Middle frontal gyrus (tissue), 1 donor: ENCODE results near the gene NLGN3.

ENCODE experiments used
- DNase-seq: peaks from one replicate; pipeline ENCODE4 v3.0.0-alpha.2; 2015; ENCODE audit warnings: low spot score; ENCODE audit errors: extremely low spot score

The NLGN3 gene

DNA sequence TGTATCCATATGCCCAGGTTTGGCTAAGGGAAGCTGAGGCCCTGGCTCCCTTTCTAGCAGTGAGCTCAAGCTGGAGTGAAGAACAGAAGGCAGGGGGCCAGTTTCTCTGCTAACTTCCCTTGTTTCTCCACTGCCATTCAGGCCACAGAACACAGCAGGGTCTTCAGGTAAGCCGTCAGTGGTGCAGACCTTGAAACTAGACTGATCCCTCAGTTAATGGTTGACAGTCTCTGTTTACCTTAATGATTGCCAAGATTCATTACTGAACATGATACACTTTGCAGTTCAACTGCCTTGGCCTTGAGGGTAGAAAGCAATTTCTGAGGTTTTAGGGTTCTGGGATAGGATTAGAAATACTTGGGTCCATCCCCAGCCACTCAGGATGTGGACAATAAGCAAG lies 69.5 kb downstream of the NLGN3 start:
- DNase-seq: no peak

DNA sequence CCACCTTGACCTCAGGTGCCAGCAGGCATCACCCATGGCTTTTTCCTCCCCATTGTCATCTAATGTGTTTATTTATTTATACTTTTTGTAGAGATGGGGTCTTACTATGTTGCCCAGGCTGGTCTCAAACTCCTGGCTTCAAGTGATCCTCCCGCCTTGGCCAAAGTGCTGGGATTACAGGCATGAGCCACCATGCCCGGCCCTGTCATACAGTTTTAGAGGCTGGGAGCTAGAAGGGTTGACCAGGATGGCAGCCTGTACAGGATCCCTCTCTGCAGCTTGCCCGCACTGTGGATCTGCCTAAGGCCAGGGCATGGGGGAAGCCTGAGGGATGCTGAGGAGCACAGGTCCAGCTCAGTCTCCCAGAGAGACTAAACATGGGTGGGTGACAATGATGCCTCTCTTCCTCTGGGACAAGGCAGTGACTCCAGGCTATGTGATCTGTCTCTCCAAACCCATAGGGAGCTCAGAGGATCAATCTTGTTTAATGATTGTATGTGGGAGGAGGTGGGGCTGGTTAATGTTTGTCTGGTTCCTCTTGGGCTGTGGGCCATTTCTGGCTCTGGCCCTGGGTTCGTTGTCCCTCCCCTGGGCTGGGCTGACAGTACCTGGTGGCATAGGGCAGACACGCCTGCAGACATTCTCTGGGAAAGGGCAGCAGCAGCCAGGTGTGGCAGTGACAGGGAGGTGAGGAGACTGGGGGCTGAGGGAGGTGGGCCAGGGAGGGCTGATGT lies 70.1 kb downstream of the NLGN3 start:
- DNase-seq: no peak

DNA sequence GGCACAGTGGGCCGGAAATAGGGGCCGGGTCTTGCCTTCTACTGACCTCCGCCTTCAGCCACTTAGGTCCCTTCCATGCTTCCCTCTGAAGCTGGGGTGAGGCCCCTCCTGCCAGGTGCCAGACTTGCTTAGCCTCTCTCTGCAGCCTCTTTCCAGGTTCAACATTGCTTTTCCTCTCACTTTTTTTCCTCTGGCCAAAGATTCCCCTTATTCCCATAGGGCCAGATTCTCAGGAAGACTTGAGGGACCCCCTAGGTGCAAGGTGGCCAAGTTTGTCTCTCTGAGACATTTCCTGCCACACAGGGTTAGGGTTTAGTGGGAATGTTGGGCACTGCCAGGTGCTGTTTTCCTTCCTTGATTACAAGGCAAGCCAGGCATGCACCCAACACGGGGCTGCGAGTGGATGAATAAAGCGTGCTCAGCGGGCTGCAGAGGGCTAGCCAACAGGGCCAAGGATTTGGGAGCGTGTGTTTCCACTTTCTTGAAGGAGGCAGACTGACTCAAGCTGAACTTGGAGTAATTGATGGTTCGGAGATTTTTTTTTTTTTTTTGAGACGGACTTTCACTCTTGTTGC lies 70.8 kb downstream of the NLGN3 start:
- no peak for DNase-seq

DNA sequence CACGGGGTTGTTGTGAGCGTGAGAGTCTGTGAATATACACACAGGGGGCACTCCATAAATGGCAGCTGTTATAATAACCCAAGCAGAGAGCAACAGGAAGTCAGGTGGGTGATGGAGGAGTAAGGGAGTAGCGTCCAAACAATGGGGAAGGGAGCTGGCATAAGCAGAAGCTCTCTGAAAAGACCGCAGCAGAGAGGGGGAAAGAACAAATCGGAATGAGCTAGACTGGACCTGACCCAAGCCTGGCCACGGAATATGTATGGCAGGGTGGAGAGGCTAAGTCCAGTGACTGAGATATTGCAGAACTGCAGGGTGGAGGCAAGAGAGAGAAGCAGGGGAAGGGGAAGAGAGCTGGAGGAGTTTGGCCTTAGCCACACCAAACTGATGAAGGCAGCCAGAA lies 71.8 kb downstream of the NLGN3 start:
- no peak for DNase-seq

DNA sequence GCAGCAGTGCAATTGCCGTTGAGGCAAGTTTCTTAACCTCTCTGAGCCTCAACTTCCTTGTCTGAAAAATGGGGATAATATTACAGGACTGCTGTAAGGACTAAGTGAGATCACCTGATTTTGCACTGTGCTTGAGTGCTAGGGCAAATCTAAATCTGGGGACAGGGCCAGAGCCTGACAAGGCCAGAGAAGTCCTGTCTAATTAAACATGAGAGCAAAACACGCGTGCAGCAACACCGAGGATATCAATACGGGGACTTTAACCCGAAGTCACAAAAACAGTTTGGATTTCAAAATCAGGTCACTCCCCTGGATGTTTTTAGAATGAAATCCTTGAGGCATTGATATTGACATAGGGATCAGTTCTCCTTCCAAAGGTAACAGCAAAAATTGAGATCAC lies 72.7 kb downstream of the NLGN3 start:
- no peak for DNase-seq
